ENCODE data around the gene NME3.

DNA sequence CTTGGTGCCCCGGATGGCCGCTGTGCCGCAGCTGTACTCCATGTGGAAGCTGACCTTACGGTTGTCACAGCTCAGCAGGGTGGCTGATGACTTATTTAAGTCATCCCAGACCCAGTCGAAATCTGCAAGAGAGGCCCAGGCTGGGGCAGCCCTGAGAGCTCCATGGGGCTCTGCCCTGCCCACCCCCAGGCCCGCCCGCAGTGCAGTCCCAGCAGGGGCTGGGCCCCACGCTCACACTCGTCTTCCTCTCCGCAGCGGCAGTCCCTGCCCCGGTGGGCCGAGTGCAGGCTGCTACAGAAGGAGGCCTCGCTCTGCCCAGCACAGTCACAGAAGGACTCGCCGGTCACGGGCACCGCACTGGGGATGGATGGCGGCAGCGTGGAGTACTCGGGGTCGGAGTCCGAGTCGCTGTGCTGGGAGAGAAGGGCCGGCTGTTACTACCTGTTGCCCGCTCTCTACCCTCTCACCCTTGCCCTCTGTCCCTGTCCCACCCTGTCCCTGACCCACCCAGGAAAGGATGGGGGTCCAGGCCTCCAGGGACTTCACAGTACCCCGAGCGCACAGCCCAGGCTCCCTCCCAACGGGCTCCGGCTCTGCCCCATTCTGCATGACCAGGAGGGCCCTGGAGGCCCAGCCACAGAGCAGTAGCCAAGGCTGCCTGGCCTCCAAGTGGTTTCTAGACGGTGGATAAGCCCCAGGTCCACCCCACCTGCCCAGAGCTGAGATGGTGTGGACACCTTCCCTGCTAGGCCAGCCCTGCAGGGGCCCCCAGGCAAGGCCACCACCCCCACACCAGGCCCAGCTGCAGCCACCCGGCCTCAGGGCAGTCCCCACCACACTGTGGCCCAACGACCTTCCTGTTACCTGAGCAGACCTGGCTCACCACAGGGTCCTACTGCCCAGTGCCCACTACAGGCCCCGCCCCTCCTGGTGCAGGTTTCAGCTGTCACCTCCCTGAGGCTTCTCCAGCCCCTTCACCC is 7.1 kb upstream of the NME3 start:
- TF ChIP-seq, protein P1, sequence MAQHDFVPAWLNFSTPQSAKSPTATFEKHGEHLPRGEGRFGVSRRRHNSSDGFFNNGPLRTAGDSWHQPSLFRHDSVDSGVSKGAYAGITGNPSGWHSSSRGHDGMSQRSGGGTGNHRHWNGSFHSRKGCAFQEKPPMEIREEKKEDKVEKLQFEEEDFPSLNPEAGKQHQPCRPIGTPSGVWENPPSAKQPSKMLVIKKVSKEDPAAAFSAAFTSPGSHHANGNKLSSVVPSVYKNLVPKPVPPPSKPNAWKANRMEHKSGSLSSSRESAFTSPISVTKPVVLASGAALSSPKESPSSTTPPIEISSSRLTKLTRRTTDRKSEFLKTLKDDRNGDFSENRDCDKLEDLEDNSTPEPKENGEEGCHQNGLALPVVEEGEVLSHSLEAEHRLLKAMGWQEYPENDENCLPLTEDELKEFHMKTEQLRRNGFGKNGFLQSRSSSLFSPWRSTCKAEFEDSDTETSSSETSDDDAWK (CRISPR knock-in tag; IDR thresholded peaks at IDR 0.05): no peak
- TF ChIP-seq ZNF292 (CRISPR knock-in tag; IDR thresholded peaks at IDR 0.05; ENCODE audit: borderline replicate concordance, low read depth): no peak
- TF ChIP-seq ZNF24 (IDR thresholded peaks at IDR 0.05): no peak
- TF ChIP-seq, protein P2, sequence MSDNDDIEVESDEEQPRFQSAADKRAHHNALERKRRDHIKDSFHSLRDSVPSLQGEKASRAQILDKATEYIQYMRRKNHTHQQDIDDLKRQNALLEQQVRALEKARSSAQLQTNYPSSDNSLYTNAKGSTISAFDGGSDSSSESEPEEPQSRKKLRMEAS (IDR thresholded peaks at IDR 0.05): no peak
- TF ChIP-seq, protein P3, sequence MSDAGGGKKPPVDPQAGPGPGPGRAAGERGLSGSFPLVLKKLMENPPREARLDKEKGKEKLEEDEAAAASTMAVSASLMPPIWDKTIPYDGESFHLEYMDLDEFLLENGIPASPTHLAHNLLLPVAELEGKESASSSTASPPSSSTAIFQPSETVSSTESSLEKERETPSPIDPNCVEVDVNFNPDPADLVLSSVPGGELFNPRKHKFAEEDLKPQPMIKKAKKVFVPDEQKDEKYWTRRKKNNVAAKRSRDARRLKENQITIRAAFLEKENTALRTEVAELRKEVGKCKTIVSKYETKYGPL (CRISPR knock-in tag; IDR thresholded peaks at IDR 0.05): no peak
- TF ChIP-seq, protein P4, sequence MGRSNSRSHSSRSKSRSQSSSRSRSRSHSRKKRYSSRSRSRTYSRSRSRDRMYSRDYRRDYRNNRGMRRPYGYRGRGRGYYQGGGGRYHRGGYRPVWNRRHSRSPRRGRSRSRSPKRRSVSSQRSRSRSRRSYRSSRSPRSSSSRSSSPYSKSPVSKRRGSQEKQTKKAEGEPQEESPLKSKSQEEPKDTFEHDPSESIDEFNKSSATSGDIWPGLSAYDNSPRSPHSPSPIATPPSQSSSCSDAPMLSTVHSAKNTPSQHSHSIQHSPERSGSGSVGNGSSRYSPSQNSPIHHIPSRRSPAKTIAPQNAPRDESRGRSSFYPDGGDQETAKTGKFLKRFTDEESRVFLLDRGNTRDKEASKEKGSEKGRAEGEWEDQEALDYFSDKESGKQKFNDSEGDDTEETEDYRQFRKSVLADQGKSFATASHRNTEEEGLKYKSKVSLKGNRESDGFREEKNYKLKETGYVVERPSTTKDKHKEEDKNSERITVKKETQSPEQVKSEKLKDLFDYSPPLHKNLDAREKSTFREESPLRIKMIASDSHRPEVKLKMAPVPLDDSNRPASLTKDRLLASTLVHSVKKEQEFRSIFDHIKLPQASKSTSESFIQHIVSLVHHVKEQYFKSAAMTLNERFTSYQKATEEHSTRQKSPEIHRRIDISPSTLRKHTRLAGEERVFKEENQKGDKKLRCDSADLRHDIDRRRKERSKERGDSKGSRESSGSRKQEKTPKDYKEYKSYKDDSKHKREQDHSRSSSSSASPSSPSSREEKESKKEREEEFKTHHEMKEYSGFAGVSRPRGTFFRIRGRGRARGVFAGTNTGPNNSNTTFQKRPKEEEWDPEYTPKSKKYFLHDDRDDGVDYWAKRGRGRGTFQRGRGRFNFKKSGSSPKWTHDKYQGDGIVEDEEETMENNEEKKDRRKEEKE (IDR thresholded peaks at IDR 0.05): no peak
- TF ChIP-seq POLR2A (IDR thresholded peaks at IDR 0.05; ENCODE audit: insufficient read depth in 1 of 2, low read depth in 2 of 2, low read length in 2 of 2): peak; percentile 21 to 35; a peak in 3 of 4 replicates
- no peak for TF ChIP-seq EHMT2 (IDR thresholded peaks at IDR 0.05; ENCODE audit: borderline replicate concordance, low read depth, low read length)
- TF ChIP-seq CCDC6 (CRISPR knock-in tag; IDR thresholded peaks at IDR 0.05): no peak
- TF ChIP-seq, protein P5, sequence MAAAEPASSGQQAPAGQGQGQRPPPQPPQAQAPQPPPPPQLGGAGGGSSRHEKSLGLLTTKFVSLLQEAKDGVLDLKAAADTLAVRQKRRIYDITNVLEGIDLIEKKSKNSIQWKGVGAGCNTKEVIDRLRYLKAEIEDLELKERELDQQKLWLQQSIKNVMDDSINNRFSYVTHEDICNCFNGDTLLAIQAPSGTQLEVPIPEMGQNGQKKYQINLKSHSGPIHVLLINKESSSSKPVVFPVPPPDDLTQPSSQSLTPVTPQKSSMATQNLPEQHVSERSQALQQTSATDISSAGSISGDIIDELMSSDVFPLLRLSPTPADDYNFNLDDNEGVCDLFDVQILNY (CRISPR knock-in tag; conservative IDR thresholded peaks at IDR 0.05): no peak
- TF ChIP-seq RAD21 (CRISPR knock-in tag; IDR thresholded peaks at IDR 0.05): no peak

Measured in HepG2 (cell line).